Fibroblast of pulmonary artery (primary cell): ENCODE results near the gene FBXW9.
"Not testable (repeated sequence)": the region's sequence is repeated elsewhere in the genome, so short reads cannot be mapped to it uniquely, and the experiment has no call there.

Source experiments
- DNase-seq: peaks from one replicate; pipeline ENCODE4 v3.0.0-alpha.2; 2010; ENCODE audit warnings: low read depth
- H3K4me3 ChIP-seq: replicated peaks from 2 replicates; pipeline ENCODE4 v1.5.1; 2011; ENCODE audit warnings: low read depth, mild to moderate bottlenecking, control low read depth, low read length, moderate library complexity
- TF ChIP-seq, protein P1 (sequence below): IDR thresholded peaks from 2 replicates; pipeline ENCODE4 v1.5.1; 2011; ENCODE audit warnings: mild to moderate bottlenecking, control low read depth, low read length, inconsistent platforms; ENCODE audit errors: missing control alignments

The FBXW9 gene

DNA sequence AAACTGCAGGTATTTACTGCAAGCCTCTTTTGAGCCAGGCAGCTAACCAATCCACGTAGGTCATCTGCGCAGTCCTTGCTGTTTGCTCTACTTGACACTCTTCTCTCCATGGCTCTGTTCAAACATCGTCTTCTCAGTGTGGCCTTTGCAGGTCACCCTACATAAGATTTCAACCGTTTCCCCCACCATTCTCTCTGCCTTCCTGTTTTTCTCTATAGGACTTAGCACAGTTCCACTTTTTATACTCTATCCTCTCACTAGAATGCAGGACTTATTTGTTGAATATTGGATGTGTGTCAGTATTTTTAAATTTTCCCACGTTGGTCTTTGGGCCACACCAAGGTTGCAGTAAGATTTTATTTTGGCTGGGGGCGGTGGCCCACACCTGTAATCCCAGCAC lies 1.7 kb upstream of the FBXW9 start:
- TF ChIP-seq, protein P1, sequence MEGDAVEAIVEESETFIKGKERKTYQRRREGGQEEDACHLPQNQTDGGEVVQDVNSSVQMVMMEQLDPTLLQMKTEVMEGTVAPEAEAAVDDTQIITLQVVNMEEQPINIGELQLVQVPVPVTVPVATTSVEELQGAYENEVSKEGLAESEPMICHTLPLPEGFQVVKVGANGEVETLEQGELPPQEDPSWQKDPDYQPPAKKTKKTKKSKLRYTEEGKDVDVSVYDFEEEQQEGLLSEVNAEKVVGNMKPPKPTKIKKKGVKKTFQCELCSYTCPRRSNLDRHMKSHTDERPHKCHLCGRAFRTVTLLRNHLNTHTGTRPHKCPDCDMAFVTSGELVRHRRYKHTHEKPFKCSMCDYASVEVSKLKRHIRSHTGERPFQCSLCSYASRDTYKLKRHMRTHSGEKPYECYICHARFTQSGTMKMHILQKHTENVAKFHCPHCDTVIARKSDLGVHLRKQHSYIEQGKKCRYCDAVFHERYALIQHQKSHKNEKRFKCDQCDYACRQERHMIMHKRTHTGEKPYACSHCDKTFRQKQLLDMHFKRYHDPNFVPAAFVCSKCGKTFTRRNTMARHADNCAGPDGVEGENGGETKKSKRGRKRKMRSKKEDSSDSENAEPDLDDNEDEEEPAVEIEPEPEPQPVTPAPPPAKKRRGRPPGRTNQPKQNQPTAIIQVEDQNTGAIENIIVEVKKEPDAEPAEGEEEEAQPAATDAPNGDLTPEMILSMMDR = no peak

GRCh38 chr19:12697425-12697824 lies 994 bp upstream of the FBXW9 start:
- DNase-seq, H3K4me3 ChIP-seq: not testable (repeated sequence)

More for the DNA sequence above, 1.7 kb upstream of the FBXW9 start:
- no peak for DNase-seq
- no peak overlapping the region for H3K4me3 ChIP-seq

DNA sequence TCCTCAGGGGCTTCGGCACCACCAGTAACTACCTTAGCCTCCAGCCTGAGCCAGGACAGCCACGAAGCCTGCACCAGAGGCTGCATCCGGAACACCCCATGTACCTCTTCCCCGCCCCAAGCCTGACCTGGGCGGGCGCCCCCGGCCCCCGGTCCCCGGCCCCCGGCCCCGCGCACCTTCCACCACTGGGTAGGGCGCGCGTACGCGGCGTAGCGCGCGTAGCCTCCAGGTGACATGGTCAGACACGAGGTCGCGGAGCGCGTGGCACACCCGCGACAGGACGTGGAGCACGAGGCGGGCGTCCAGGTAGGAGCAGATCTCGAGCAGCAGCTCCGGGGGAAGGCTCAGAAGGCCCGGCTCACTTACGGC lies 450 bp downstream of the FBXW9 start:
- no peak for DNase-seq
- TF ChIP-seq, protein P1 = no peak
- H3K4me3 ChIP-seq = peak overlapping the region; percentile 84

- TF ChIP-seq, protein P1 = no peak
- peak overlapping the region; percentile 84 for H3K4me3 ChIP-seq
- no peak for DNase-seq
Observed at GRCh38 chr19:12695514-12695913, 917 bp downstream of the FBXW9 start.

GRCh38 chr19:12695096-12695495 lies 1.3 kb downstream of the FBXW9 start:
- TF ChIP-seq, protein P1 = no peak
- H3K4me3 ChIP-seq = no peak overlapping the region
- DNase-seq = no peak

- H3K4me3 ChIP-seq = no peak overlapping the region
- TF ChIP-seq, protein P1 = no peak
- no peak for DNase-seq
Observed at GRCh38 chr19:12694641-12695040, 1.8 kb downstream of the FBXW9 start.

- DNase-seq = no peak
- H3K4me3 ChIP-seq = no peak overlapping the region
- TF ChIP-seq, protein P1 = no peak
Observed at GRCh38 chr19:12692960-12693359, 3.5 kb downstream of the FBXW9 start.

- TF ChIP-seq, protein P1 = no peak
- DNase-seq = no peak
- no peak overlapping the region for H3K4me3 ChIP-seq
Observed at GRCh38 chr19:12689581-12690216, 6.7 kb downstream of the FBXW9 start.
